IPS-20b (cell line): ENCODE results near the gene TAOK1.

Experiments
- H3K27ac ChIP-seq: one replicate; pipeline ENCODE4 v1.5.1; 2013; ENCODE audit warnings: low read length
- H3K27me3 ChIP-seq: 2 replicates; pipeline ENCODE4 v1.6.1; 2013; ENCODE audit warnings: mild to moderate bottlenecking, low read length, inconsistent platforms; ENCODE audit not compliant: insufficient read depth
- H3K36me3 ChIP-seq: 2 replicates; pipeline ENCODE4 v1.6.1; 2013; ENCODE audit warnings: low read depth, mild to moderate bottlenecking, inconsistent platforms, low read length, moderate library complexity; ENCODE audit not compliant: insufficient read depth
- H3K4me1 ChIP-seq: 2 replicates; pipeline ENCODE4 v1.6.1; 2013; ENCODE audit warnings: mild to moderate bottlenecking, control low read depth, inconsistent platforms, low read length, moderate library complexity; ENCODE audit not compliant: insufficient read depth
- H3K4me3 ChIP-seq: 2 replicates; pipeline ENCODE4 v1.5.1; 2013; ENCODE audit warnings: mild to moderate bottlenecking, low read length, inconsistent platforms
- H3K9ac ChIP-seq: 2 replicates; pipeline ENCODE4 v1.6.1; 2013; ENCODE audit warnings: low read depth, mild to moderate bottlenecking, inconsistent platforms, low read length, moderate library complexity
- H3K9me3 ChIP-seq: 2 replicates; pipeline ENCODE4 v1.6.1; 2013; ENCODE audit warnings: mild to moderate bottlenecking, low read depth, low read length, inconsistent platforms; ENCODE audit not compliant: insufficient read depth

TAOK1 gene

DNA sequence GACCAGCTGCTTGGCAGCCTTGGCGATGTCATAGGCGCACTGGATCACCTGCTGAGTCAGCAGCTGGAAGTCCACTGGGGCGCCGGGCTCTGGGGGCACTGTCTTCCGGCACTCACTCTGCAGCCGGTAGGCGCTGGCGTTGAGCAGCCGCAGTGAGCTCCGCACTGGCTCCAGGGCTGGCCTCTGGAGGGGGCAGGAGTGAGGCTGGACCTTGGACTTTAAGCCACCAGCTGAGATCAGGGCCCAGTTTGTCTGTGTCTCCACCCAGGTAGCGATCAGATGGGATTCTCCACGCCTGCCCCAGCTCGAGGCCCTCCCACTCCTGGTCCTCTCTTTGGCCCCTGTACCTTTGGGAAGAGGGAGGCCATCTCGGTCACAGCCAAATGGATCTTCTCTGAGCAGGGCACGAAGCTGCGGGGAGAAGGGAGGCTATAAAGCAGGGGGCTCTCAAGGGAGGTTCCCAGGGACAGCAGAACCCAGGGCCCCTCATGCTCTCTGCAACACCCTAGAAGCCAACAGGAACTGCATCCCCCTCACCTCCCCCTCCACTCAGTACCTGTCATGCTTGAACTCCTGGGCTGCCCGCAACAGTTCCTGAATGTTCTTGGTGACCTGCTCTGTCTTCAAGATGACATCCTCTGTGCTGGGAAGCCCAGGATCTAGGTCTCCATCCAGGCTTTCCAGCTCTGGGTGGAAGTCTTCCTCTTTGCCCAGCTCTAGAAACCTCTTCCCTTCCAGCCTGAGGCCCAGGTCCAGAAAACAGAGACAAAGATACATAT, 184.8 kb downstream of the TAOK1 start:
- Histone ChIP-seq H3K4me1 (no peaks in the 10 kb centered on the region), H3K4me3 (no peak overlapping the region), H3K27me3 (peaks cover 21% of the 10 kb centered on the region), H3K27ac (no peak overlapping the region), H3K9me3 (no peaks in the 10 kb centered on the region), H3K9ac (no peak overlapping the region), H3K36me3 (peaks cover 49% of the 10 kb centered on the region)

DNA sequence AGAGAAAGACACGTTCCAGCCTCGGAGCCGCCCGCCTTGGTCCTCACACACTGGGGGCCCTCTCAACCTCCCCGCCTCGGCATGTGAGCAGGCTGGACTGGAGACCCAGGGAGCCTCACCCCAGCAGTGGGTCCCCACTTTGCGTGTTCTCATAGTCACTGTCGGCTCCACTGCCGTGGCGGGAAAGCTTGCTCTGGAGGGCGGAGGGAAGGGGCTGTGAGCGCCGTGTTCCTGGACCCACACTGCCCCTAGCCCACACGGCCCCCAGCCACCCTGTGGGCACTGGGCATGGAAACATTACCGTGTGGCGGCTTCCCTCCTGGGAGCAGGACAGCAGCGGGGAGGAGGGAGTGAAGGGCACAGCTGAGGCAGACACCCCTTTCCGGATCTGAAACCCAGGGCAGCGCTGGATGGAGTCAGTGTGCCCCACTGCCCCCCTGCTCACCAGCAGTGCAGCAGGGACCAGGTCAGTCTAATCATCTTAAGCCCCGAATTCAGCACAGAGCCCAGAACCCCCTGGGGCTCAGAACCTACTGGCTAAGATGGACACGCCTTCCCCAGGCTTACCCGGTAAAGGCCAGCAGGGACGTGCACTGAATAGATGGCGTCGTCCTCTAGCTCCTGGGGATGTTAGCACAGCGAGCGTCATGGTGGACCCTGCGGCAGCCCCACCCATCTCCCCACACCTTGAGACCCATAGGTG, 185.5 kb downstream of the TAOK1 start:
- H3K9ac ChIP-seq, result no peak overlapping the region
- peaks cover 53% of the 10 kb centered on the region for H3K36me3 ChIP-seq
- no peak overlapping the region for H3K4me3 ChIP-seq
- H3K27me3 ChIP-seq, result peaks cover 18% of the 10 kb centered on the region
- H3K9me3 ChIP-seq, result no peaks in the 10 kb centered on the region
- no peaks in the 10 kb centered on the region for H3K4me1 ChIP-seq
- H3K27ac ChIP-seq, result no peak overlapping the region

DNA sequence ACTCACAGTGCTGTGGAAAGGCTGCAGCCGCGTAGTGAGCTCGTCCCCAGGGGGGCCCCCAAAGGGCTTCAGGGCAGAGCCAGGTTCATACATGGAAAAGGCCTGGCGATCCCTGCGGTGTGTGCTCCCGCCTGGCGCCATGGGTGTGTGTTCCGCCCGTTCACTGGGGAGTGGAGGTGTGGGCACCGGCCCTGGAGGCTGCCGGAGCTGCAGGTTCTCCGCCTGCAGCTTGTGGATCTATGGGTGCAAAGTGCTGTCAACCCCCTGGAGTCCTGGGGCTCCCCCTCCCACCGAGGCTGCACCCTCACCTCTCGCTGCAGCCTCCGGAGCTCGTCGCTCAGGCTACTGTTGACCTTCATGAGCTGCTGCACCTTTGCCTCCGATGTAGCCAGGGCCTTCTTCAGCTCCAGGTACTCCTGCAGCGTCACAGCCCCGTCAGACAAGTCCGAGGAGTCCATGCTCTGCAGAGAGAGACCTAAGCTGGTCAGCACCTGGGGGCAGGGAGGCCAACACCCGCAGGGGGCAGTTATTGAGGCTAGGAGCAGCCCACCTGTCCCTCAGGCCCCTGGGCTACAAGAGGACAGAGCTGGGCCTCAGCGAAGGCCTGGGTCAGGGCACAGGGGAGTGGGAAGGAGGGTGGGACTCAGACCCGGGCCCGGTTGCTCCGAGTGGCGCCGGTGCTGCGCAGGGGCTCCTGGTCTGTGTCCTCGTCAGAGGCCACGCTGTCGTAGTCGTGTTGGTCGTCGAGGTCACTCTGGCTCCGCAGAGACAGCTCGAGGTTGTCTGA, 186.2 kb downstream of the TAOK1 start:
- H3K27me3 ChIP-seq, result peaks cover 10% of the 10 kb centered on the region
- H3K36me3 ChIP-seq, result peaks cover 53% of the 10 kb centered on the region

DNA sequence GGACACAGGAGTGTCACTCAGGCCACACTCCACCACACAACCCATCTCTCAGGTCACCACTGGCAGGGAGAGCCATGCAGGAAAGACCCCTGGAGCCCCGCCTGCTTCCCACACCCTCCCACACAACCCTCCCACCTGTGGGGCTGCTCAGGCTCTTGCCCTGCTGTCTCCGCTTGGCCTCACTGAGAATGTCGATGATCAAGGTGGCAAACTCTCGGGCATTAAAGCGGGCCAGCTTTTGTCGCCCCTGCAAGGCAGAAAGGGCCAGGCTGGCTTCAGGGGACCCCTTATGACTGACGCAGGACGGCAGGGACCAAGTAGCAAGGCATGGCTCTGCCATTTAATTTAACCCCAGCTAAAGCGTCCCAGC, 186.8 kb downstream of the TAOK1 start:
- H3K27ac ChIP-seq, result no peak overlapping the region
- no peak overlapping the region for H3K4me3 ChIP-seq
- H3K9ac ChIP-seq, result no peak overlapping the region
- no peaks in the 10 kb centered on the region for H3K4me1 ChIP-seq
- peaks cover 4% of the 10 kb centered on the region; the same call in 1 of the 2 replicates for H3K27me3 ChIP-seq
- H3K9me3 ChIP-seq, result no peaks in the 10 kb centered on the region
- peaks cover 55% of the 10 kb centered on the region for H3K36me3 ChIP-seq

More for the DNA sequence above, 186.2 kb downstream of the TAOK1 start:
- Histone ChIP-seq H3K4me1 (no peaks in the 10 kb centered on the region), H3K4me3 (no peak overlapping the region), H3K9ac (no peak overlapping the region), H3K27ac (no peak overlapping the region), H3K9me3 (no peaks in the 10 kb centered on the region)

DNA sequence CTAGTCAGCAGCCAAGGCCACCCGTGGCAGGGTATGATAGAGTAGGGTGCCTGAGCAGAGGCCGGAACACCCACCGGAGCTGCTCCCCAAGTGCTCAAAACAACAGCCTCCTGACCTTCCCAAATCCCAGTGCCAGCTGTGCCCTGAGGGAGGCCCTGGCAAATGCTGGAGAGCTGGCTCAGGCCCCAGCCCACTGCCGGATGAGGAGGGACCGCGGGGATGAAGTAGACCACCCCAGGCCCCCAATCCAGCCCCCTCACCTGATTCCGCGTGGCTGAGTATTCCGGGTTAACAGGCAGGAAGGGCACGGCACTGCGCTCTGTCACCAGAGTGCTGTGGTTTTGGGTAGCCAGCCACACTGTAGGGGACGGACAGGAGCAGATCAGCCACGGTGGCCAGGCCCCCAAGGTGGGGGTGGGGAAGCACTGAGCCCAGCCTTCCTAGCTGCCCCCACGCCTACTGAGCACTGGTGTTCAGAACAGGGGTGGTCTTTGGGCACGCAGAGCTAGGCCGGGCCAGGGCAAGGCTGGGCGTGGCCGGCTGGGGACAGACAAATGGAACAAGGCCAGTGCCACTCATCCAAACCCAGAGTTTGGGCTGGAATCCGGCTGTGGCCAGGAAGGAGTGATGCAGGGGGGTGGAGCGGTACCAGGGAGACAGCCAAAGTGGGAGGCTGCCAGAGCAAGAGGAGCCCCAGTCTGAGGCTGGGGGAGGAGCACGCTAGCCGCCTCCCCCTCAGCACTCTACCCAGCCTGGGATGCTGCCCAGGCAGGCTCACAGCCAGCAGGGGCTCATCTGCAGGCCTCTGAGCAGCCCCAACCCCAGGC, 187.4 kb downstream of the TAOK1 start:
- H3K9ac ChIP-seq, result no peak overlapping the region

DNA sequence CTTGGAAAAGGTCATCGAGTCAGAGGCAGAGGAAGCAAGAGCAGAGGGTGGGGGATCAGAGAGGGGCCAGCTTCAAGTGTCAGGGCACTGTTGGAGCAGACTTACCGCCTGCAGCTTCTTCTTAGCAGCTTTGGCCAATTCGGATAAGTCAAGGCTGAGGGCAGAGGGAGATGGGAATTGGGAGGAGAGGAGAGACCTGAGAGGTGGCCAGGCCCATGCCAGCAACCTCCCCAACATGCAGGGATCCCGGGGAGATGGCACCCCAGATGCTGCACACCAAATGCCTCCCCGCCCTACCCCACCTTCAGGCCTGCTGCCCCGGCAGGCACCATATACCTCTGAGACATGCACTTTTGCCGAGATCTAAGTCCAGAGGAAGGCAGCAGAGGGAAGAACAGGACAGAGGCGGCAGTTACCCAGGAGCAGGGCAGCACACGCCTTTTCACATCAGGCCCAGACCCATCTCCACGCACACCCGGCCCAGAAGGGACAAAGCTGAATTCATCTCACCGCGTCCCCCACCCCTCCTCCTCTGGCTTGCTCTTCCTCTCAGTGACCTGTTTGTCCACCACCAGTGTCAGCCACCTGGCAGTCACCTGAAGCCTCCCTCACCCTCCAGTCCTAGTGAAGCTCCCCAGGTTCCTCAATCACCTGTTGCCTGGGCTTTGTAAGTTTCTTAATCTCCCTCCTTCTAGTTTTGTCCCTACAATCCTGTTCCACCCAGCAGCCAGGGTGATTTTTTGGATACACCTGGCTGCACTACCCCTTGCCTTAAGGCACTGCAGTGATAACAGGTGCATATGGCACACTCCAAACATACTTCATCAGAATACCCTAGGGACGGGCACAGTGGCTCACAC, 188.7 kb downstream of the TAOK1 start:
- Histone ChIP-seq H3K9ac (no peak overlapping the region), H3K4me3 (no peak overlapping the region), H3K9me3 (no peaks in the 10 kb centered on the region), H3K27ac (no peak overlapping the region), H3K27me3 (no peaks in the 10 kb centered on the region), H3K36me3 (peaks cover 62% of the 10 kb centered on the region), H3K4me1 (no peaks in the 10 kb centered on the region)

More for the DNA sequence above, 187.4 kb downstream of the TAOK1 start:
- H3K27ac ChIP-seq, result no peak overlapping the region
- no peaks in the 10 kb centered on the region for H3K4me1 ChIP-seq
- H3K36me3 ChIP-seq, result peaks cover 61% of the 10 kb centered on the region
- no peaks in the 10 kb centered on the region for H3K27me3 ChIP-seq
- H3K9me3 ChIP-seq, result no peaks in the 10 kb centered on the region
- H3K4me3 ChIP-seq, result no peak overlapping the region

DNA sequence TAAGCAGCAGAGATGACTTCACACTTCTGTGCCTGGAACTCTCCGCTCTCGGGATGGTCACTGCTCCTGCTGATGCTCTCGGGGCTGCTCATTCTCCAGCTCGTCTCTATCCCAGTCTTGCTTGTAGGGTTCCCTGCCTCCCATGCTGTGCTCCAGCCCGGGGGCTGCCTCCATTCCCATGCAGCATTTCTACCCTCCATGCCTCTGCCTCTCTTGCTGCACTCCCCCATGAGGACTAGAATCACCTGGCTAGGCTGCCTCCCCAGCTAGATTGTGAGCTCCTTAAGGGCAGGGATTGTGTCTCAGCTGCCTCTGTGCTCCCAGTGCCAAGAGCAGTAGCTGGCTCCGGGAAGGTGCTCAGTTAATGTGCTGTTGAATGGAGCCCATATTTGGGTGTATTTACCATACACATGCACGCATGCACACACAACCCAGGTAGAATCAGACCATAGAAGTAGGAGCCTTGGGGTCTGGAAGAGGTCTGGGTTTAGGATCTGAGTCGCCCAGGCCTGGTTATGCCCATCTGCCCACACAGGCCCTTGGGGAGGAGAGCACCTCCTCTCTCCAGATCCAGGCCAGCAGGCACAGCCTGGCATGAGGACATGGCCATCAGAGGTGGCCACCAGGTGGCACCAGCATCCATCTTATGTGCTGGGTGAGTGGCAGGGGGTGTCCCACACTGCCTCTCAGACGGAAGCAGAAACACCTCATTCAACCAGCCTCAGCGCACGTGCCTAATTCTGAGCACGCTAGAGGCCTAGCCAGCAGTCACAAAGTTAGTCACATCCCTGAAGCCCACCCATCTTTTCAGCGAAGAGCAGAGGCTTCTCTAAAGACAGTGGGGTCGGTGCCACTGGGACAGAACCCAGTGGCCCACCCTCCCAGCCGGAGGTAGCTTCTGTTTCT, 190.0 kb downstream of the TAOK1 start:
- Histone ChIP-seq H3K36me3 (peaks cover 52% of the 10 kb centered on the region), H3K27me3 (no peaks in the 10 kb centered on the region), H3K4me1 (peaks cover 9% of the 10 kb centered on the region; the same call in 1 of the 2 replicates), H3K27ac (no peak overlapping the region), H3K4me3 (no peak overlapping the region), H3K9me3 (no peaks in the 10 kb centered on the region), H3K9ac (no peak overlapping the region)

DNA sequence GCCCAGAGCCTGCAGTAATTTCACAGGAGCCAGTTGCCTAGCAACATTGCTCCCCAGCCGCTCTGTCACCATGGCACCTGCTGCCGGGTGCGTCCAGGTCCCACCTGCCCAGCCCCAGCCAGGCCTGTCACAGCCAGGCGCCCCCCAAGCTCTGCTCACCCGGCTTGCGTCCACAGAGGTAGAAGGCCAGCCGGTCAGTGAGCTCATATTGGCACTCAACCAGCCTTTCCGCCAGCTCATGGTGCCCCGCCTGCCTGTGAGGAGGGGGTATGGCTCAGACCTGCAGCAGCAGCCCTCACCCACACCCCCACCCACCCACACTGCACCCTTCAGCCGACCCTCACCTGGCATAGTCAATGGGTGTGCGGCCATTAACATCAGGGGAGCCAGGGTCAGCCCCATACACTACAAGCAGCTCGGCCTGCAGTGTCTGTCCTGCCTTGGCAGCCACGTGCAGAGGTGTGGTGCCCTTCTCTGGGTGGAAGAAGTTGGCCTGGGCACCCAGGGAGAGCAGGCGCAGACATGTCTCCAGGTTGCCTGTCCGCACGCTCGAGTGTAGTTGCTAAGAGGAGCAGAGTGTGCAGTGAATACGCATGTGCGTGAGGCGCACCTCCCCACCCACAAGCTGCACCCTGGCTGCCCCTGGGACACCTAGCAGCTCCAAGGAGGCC, 191.6 kb downstream of the TAOK1 start:
- H3K27ac ChIP-seq, result no peak overlapping the region
- no peak overlapping the region for H3K4me3 ChIP-seq
- no peaks in the 10 kb centered on the region for H3K27me3 ChIP-seq
- no peaks in the 10 kb centered on the region for H3K9me3 ChIP-seq
- H3K36me3 ChIP-seq, result peaks cover 38% of the 10 kb centered on the region
- H3K4me1 ChIP-seq, result peaks cover 14% of the 10 kb centered on the region; the same call in 1 of the 2 replicates
- no peak overlapping the region for H3K9ac ChIP-seq

DNA sequence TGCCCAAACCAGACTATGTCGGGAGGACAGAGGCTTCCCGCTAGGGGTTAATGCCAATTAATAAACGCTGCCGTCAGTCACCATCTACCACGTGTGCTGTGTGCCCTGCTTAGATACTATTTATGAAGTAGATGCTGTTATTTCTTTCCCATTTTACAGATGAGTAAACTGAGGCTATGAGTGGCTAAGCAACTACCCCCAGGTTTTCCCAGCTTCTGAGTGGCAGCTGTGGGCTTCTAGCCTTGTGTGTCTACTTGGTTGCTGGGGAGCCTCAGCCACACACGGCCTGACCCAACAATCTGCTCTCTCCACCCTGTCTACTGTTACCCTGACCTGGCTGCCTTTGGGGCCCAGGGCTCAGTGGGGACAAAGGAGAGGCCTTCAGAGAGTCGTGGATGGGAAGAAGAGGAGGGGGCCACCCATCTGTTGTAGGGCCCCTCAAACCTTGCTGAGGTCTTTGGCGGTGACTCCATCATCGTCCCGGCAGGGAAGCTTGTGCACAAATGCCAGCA, 192.1 kb downstream of the TAOK1 start:
- Histone ChIP-seq H3K9ac (no peak overlapping the region), H3K9me3 (no peaks in the 10 kb centered on the region), H3K27ac (no peak overlapping the region), H3K4me3 (no peak overlapping the region), H3K4me1 (peaks cover 14% of the 10 kb centered on the region; the same call in 1 of the 2 replicates), H3K36me3 (peaks cover 33% of the 10 kb centered on the region), H3K27me3 (no peaks in the 10 kb centered on the region)
